H1 (cell line): ENCODE measurements around the gene RPL3. TPM values are rescaled to one million over a fixed set of nuclear protein-coding genes. Genes with fewer than 3 reads are reported as not detected.

Experiments
- CTCF ChIA-PET: fragments of 300-600 bp; sonication (Branson Sonifier 250); formaldehyde crosslinking; loops from one replicate; lab custom pipeline; 2021; ENCODE audit not compliant: partially characterized antibody; lab: Charles Lee
- POLR2A ChIA-PET: fragments of 300-600 bp; sonication (Branson Sonifier 250); formaldehyde crosslinking; loops from one replicate; lab custom pipeline; 2021; ENCODE audit warnings: inconsistent platforms; ENCODE audit not compliant: partially characterized antibody; lab: Charles Lee
- DNase-seq, 2 experiments: peaks; one replicate each; pipeline versions ENCODE4 v3.0.0 to v3.0.0-alpha.2; 2010 to 2022; ENCODE audit warnings: low spot score in 2 of 2, low read depth in 1 of 2, mixed read lengths in 1 of 2
- FAIRE-seq: peaks from 2 replicates; lab custom pipeline; 2011; peaks lifted over from hg19 to GRCh38; lab: Jason Lieb, UNC
- H2AFZ ChIP-seq: 2 replicates; pipeline ENCODE4 v1.8.1; 2012; ENCODE audit warnings: low read length, inconsistent platforms
- H2AK5ac ChIP-seq: 2 replicates; pipeline ENCODE4 v1.6.1; 2013; ENCODE audit warnings: low read depth, low read length
- H2BK120ac ChIP-seq: replicated peaks from 2 replicates; pipeline ENCODE3; 2013; ENCODE audit warnings: low read depth, low read length, inconsistent platforms
- H2BK12ac ChIP-seq: 2 replicates; pipeline ENCODE4 v1.6.1; 2013; ENCODE audit warnings: low read depth, low read length
- H2BK15ac ChIP-seq: 2 replicates; pipeline ENCODE4 v1.6.1; 2013; ENCODE audit warnings: low read length
- H2BK20ac ChIP-seq: 2 replicates; pipeline ENCODE4 v1.6.1; 2013; ENCODE audit warnings: low read length
- H2BK5ac ChIP-seq: 2 replicates; pipeline ENCODE4 v1.6.1; 2013; ENCODE audit warnings: low read depth, low read length
- H3K14ac ChIP-seq: 2 replicates; pipeline ENCODE4 v1.6.1; 2013; ENCODE audit warnings: inconsistent platforms; ENCODE audit not compliant: insufficient read length
- H3K18ac ChIP-seq: 2 replicates; pipeline ENCODE4 v1.6.1; 2013; ENCODE audit warnings: low read length; ENCODE audit errors: extremely low read depth
- H3K23ac ChIP-seq: 2 replicates; pipeline ENCODE4 v1.6.1; 2013; ENCODE audit warnings: inconsistent platforms; ENCODE audit not compliant: insufficient read length
- H3K23me2 ChIP-seq: 2 replicates; pipeline ENCODE4 v1.6.1; 2013; ENCODE audit warnings: low read depth, low read length
- H3K27ac ChIP-seq: 2 replicates; pipeline ENCODE4 v1.6.1; 2011; ENCODE audit warnings: low read depth, low read length, inconsistent platforms
- H3K27me3 ChIP-seq, 4 experiments: replicated peaks in 1 of 4; 1 replicate in 1 of 4; 2 replicates in 3 of 4; pipeline versions ENCODE4 v1.6.1 to v1.8.1; 2011 to 2013; ENCODE audit warnings: low read length in 3 of 4, mild to moderate bottlenecking in 3 of 4, inconsistent platforms in 2 of 4, mixed read lengths in 2 of 4, moderate library complexity in 1 of 4; ENCODE audit not compliant: control insufficient read depth in 3 of 4, insufficient read depth in 3 of 4; ENCODE audit errors: extremely low read depth in 1 of 4
- H3K36me3 ChIP-seq, 4 experiments: 2 replicates each; pipeline versions ENCODE4 v1.6.1 to v1.8.1; 2011 to 2013; ENCODE audit warnings: mild to moderate bottlenecking in 4 of 4, low read length in 3 of 4, moderate library complexity in 2 of 4, control low read depth in 1 of 4, inconsistent platforms in 1 of 4; ENCODE audit not compliant: insufficient read depth in 4 of 4, control insufficient read depth in 2 of 4
- H3K4ac ChIP-seq: replicated peaks from 2 replicates; pipeline ENCODE3; 2013; ENCODE audit warnings: low read length, low read depth, mixed read lengths, inconsistent platforms; ENCODE audit not compliant: insufficient read length
- H3K4me1 ChIP-seq, 4 experiments: replicated peaks in 1 of 4; 1 replicate in 1 of 4; 2 replicates in 3 of 4; pipeline versions ENCODE4 v1.6.1 to v1.8.1; 2011 to 2013; ENCODE audit warnings: low read length in 3 of 4, inconsistent platforms in 2 of 4, mixed read lengths in 1 of 4; ENCODE audit not compliant: insufficient read depth in 4 of 4, control insufficient read depth in 3 of 4
- H3K4me2 ChIP-seq, 2 experiments: 2 replicates each; pipeline versions ENCODE4 v1.6.1 to v1.8.1; 2011 to 2013; ENCODE audit warnings: low read depth in 2 of 2, low read length in 2 of 2, control low read depth in 1 of 2, inconsistent platforms in 1 of 2, mild to moderate bottlenecking in 1 of 2; ENCODE audit not compliant: insufficient read depth in 1 of 2
- H3K4me3 ChIP-seq, 4 experiments: fragments of 200-600, 300-600 bp in 1 of 4; sonication (generic), shearing (Covaris generic), sonication (Bioruptor Twin) in 1 of 4; 2 replicates each; pipeline versions ENCODE4 v1.5.1 to v1.8.1; 2011 to 2016; ENCODE audit warnings: low read length in 4 of 4, low read depth in 3 of 4, control low read depth in 2 of 4, inconsistent platforms in 2 of 4, mild to moderate bottlenecking in 2 of 4, mixed read lengths in 1 of 4, moderate library complexity in 1 of 4; ENCODE audit not compliant: insufficient read depth in 2 of 4; ENCODE audit errors: extremely low read depth in 1 of 4
- H3K56ac ChIP-seq: replicated peaks from 2 replicates; pipeline ENCODE3; 2013; ENCODE audit warnings: low read depth, mild to moderate bottlenecking, mixed read lengths, low read length, inconsistent platforms; ENCODE audit not compliant: insufficient read length
- H3K79me1 ChIP-seq: 2 replicates; pipeline ENCODE4 v1.6.1; 2013; ENCODE audit warnings: low read depth, low read length, control low read depth
- H3K79me2 ChIP-seq, 2 experiments: 2 replicates each; pipeline versions ENCODE4 v1.6.1 to v1.8.1; 2012 to 2013; ENCODE audit warnings: low read length in 2 of 2, mild to moderate bottlenecking in 2 of 2, inconsistent platforms in 1 of 2; ENCODE audit not compliant: insufficient read depth in 2 of 2, control insufficient read depth in 1 of 2
- H3K9ac ChIP-seq, 4 experiments: replicated peaks in 1 of 4; 1 replicate in 1 of 4; 2 replicates in 3 of 4; pipeline versions ENCODE4 v1.6.1 to v1.8.1; 2011 to 2013; ENCODE audit warnings: low read depth in 3 of 4, low read length in 3 of 4, control low read depth in 2 of 4, mild to moderate bottlenecking in 2 of 4, moderate library complexity in 2 of 4, inconsistent platforms in 1 of 4; ENCODE audit errors: extremely low read depth in 1 of 4
- H3K9me3 ChIP-seq, 2 experiments: 2 replicates each; pipeline versions ENCODE4 v1.6.1 to v1.8.1; 2012 to 2013; ENCODE audit warnings: mild to moderate bottlenecking in 2 of 2, moderate library complexity in 2 of 2, control low read depth in 1 of 2, inconsistent platforms in 1 of 2, low read depth in 1 of 2, low read length in 1 of 2, mixed read lengths in 1 of 2; ENCODE audit not compliant: insufficient read depth in 2 of 2
- H4K20me1 ChIP-seq, 2 experiments: replicated peaks in 1 of 2; 2 replicates each; pipeline versions ENCODE3 to v1.8.1; 2011 to 2013; ENCODE audit warnings: inconsistent platforms in 2 of 2, low read length in 2 of 2, mild to moderate bottlenecking in 1 of 2; ENCODE audit not compliant: insufficient read depth in 2 of 2, control insufficient read depth in 1 of 2
- H4K5ac ChIP-seq: 2 replicates; pipeline ENCODE4 v1.6.1; 2013; ENCODE audit warnings: low read length, low read depth, mixed read lengths, inconsistent platforms; ENCODE audit not compliant: insufficient read length
- H4K8ac ChIP-seq: 2 replicates; pipeline ENCODE4 v1.8.0; 2013; ENCODE audit warnings: mild to moderate bottlenecking, moderate library complexity, low read length, inconsistent platforms; ENCODE audit not compliant: insufficient read depth; ENCODE audit errors: extremely low read depth
- H4K91ac ChIP-seq: replicated peaks from 2 replicates; pipeline ENCODE3; 2013; ENCODE audit warnings: low read length, mixed read lengths, inconsistent platforms; ENCODE audit not compliant: insufficient read length
- MAFK ChIP-seq: IDR thresholded peaks from 2 replicates; pipeline ENCODE4 v1.6.1; 2012; ENCODE audit warnings: low read depth, mild to moderate bottlenecking, improper control_type of control experiment, low read length
- POLR2AphosphoS5 ChIP-seq: IDR thresholded peaks from 2 replicates; pipeline ENCODE4 v1.6.1; 2011; ENCODE audit warnings: low read depth, low read length
- TBP ChIP-seq: IDR thresholded peaks from 2 replicates; pipeline ENCODE4 v1.6.1; 2011; ENCODE audit warnings: low read depth, low read length, improper control_type of control experiment
- WGBS, 2 experiments: shearing (Covaris generic) in 1 of 2; methylation state at CpG; one replicate each; pipeline versions ENCODE4 v1.1.6 to v1.1.7; 2013 to 2015; ENCODE audit warnings: low lambda C conversion rate in 2 of 2, mixed read lengths in 2 of 2, inconsistent platforms in 1 of 2, low coverage in 1 of 2, missing lambda C conversion rate in 1 of 2; ENCODE audit not compliant: insufficient replicate concordance in 2 of 2, insufficient coverage in 1 of 2, insufficient read length in 1 of 2; ENCODE audit errors: extremely low coverage in 1 of 2, missing lambda C conversion rate in 1 of 2; 5-methylcytosine and 5-hydroxymethylcytosine counted together
- polyA plus RNA-seq, 7 experiments: library from polyadenylated mRNA; depleted of rRNA in 3 of 7; stranded (reverse) in 5 of 7; unstranded in 2 of 7; fragments of >200 nt in 5 of 7; fragments of 200-250 nt in 2 of 7; gene quantifications; 1 replicate in 5 of 7; 2 replicates in 1 of 7; 4 replicates in 1 of 7; pipeline versions ENCODE4 v1.2.1 to v1.2.3, GENCODE V29; 2011 to 2013; ENCODE audit warnings: missing spikeins in 2 of 7, mixed read lengths in 2 of 7
- total RNA-seq: library from RNA; stranded (reverse); fragmentation: NEBNext Ultra II Directional; extraction: Animal tissue kit (Norgen Biotek cat#: 25700); gene quantifications from 2 replicates; pipeline ENCODE4 v1.2.1, GENCODE V29; 2021
- TF ChIP-seq, protein P1 (sequence below): IDR thresholded peaks from 2 replicates; pipeline ENCODE4 v1.6.1; 2012; ENCODE audit warnings: inconsistent platforms

The RPL3 gene
- total and polyA plus RNA-seq, 2 of the 8 experiments (the other 6 are each of a cell fraction or from before 2014, with no cell fraction given) = 2,865 to 5,466 TPM

- H3K4ac ChIP-seq = no peak overlapping the region
- H3K9me3 ChIP-seq = no peaks in the 10 kb centered on the region
- no peak overlapping the region for H2BK15ac ChIP-seq
- peak overlapping the region; percentile 43; the same call in 1 of the 2 replicates for H3K18ac ChIP-seq
- no peak overlapping the region for H3K9ac ChIP-seq
- H4K5ac ChIP-seq = no peak overlapping the region
- H3K56ac ChIP-seq = no peak overlapping the region
- H3K23ac ChIP-seq = no peak overlapping the region
- no peak overlapping the region for H2BK120ac ChIP-seq
- peaks cover 27 to 37% (median 32%) of the 10 kb centered on the region in 4 experiments for H3K36me3 ChIP-seq
- 84% methylated on average over 16 of the region's 16 CpGs; no CpG with 5 or more reads in 1 of the 2 experiments for WGBS, 2 experiments
- peaks cover 19 to 28% of the 10 kb centered on the region in 2 experiments for H4K20me1 ChIP-seq
- DNase-seq (peak in 1 of 2 experiments; percentile 66), FAIRE-seq (no peak)
- H4K8ac ChIP-seq = peak overlapping the region; percentile 21; the same call in 1 of the 2 replicates
- H2AFZ ChIP-seq = no peak overlapping the region
- 0 out of 2 replicates have a peak overlapping the region, but pooled peaks have one; percentile 71 for H2BK12ac ChIP-seq
- H3K4me3 ChIP-seq = no peak overlapping the region
- H2BK20ac ChIP-seq = 0 out of 2 replicates have a peak overlapping the region, but pooled peaks have one; percentile 57
- ChIA-PET POLR2A (interaction anchor here (0.7 to 37.3 kb wide), 25 partner anchors 7 to 267 kb away, joined by 3 to 692 read pairs (median 5); partner anchors contain the start of genes RPL3 and SYNGR1), CTCF (interaction anchor here (0.6 to 4.7 kb wide), 52 partner anchors 8 to 1026 kb away, joined by 3 to 55 read pairs (median 4); partner anchors contain the start of genes ATF4, RPL3 and SYNGR1)
- H3K79me1 ChIP-seq = no peaks in the 10 kb centered on the region
- H2BK5ac ChIP-seq = peak overlapping the region; percentile 42
- H3K4me1 ChIP-seq = peaks cover 0 to 18% (median 12%) of the 10 kb centered on the region in 4 experiments; a peak in 5 of 7 replicates
- H3K27ac ChIP-seq = no peak overlapping the region
- no peak overlapping the region for H3K14ac ChIP-seq
- peak; percentile 6 for TF ChIP-seq POLR2AphosphoS5
- TF ChIP-seq, protein P1, sequence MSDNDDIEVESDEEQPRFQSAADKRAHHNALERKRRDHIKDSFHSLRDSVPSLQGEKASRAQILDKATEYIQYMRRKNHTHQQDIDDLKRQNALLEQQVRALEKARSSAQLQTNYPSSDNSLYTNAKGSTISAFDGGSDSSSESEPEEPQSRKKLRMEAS = no peak
- TF ChIP-seq TBP = no peak
- TF ChIP-seq MAFK = no peak
- no peak overlapping the region for H4K91ac ChIP-seq
- H3K4me2 ChIP-seq = no peak overlapping the region
- no peak overlapping the region for H2AK5ac ChIP-seq
- no peaks in the 10 kb centered on the region for H3K27me3 ChIP-seq
- no peaks in the 10 kb centered on the region for H3K23me2 ChIP-seq
- peaks cover 0 to 2% of the 10 kb centered on the region in 2 experiments; a peak in 1 of 4 replicates for H3K79me2 ChIP-seq
Measured at GRCh38 chr22:39309881-39310714, 9.3 kb downstream of the RPL3 start.
